B cell (primary cell): ENCODE results near the gene KDM5C. TPM values are rescaled to one million over a fixed set of nuclear protein-coding genes. Genes with fewer than 3 reads are reported as not detected.

Experiments used
- ATAC-seq: fragments of 200-7000 bp; cut with Tn5 transposase; one replicate; pipeline ENCODE4 v1.10.0; 2021; ENCODE audit warnings: low read depth, mild to moderate bottlenecking, moderate number of reproducible peaks, moderate library complexity
- CTCF ChIA-PET: fragments of 350-600 bp; sonication (Branson Sonifier 250); formaldehyde crosslinking; loops from one replicate; lab custom pipeline; 2021; ENCODE audit warnings: antibody characterized with exemption, inconsistent platforms; lab: Charles Lee
- POLR2A ChIA-PET: fragments of 350-600 bp; sonication (Branson Sonifier 250); formaldehyde crosslinking; loops from one replicate; lab custom pipeline; 2021; ENCODE audit warnings: antibody characterized with exemption; lab: Charles Lee
- DNase-seq: peaks from one replicate; pipeline ENCODE4 v3.0.0; 2013
- H2AFZ ChIP-seq: 2 replicates; pipeline ENCODE4 v1.6.1; 2012; ENCODE audit warnings: mild to moderate bottlenecking, low read depth, low read length; ENCODE audit not compliant: insufficient read depth, poor library complexity, severe bottlenecking
- H3K27ac ChIP-seq, 2 donors: 1 replicate in 1 of 2; 2 replicates in 1 of 2; pipeline ENCODE4 v1.5.1; 2012 to 2013; ENCODE audit warnings: low read length in 2 of 2, mild to moderate bottlenecking in 2 of 2, moderate library complexity in 1 of 2
- H3K27me3 ChIP-seq, 4 experiments: fragments of 200-600 bp in 1 of 4; sonication (generic) in 1 of 4; replicated peaks in 1 of 4; 1 replicate in 2 of 4; 2 replicates in 2 of 4; pipeline versions ENCODE4 v1.6.1 to v1.7.0; 2013 to 2016; ENCODE audit warnings: low read length in 3 of 4, mild to moderate bottlenecking in 2 of 4, mixed read lengths in 1 of 4, moderate library complexity in 1 of 4; ENCODE audit not compliant: insufficient read depth in 4 of 4, control insufficient read depth in 3 of 4; ENCODE audit errors: control extremely low read depth in 1 of 4
- H3K36me3 ChIP-seq, 2 experiments: replicated peaks in 1 of 2; 1 replicate in 1 of 2; 2 replicates in 1 of 2; pipeline versions ENCODE4 v1.6.1 to v1.7.1; 2013; ENCODE audit warnings: low read length in 1 of 2; ENCODE audit not compliant: insufficient read depth in 2 of 2, control insufficient read depth in 1 of 2; ENCODE audit errors: control extremely low read depth in 1 of 2, extremely low read depth in 1 of 2
- H3K4me1 ChIP-seq, 2 donors: fragments of 200-600 bp in 1 of 2; sonication (generic) in 1 of 2; 1 replicate in 1 of 2; 2 replicates in 1 of 2; pipeline versions ENCODE4 v1.5.1 to v1.6.1; 2013 to 2017; ENCODE audit warnings: low read length in 2 of 2; ENCODE audit not compliant: control insufficient read depth in 2 of 2, insufficient read depth in 2 of 2
- H3K4me2 ChIP-seq: replicated peaks from 2 replicates; pipeline ENCODE3; 2012; ENCODE audit warnings: mild to moderate bottlenecking, low read depth, low read length; ENCODE audit not compliant: poor library complexity, severe bottlenecking
- H3K4me3 ChIP-seq, 5 experiments: fragments of 200-600 bp in 1 of 5; sonication (generic) in 1 of 5; 1 replicate in 3 of 5; 2 replicates in 2 of 5; pipeline versions ENCODE4 v1.5.1 to v1.7.0; 2011 to 2016; ENCODE audit warnings: low read length in 4 of 5, mild to moderate bottlenecking in 4 of 5, low read depth in 2 of 5, control low read depth in 1 of 5, moderate library complexity in 1 of 5; ENCODE audit not compliant: insufficient read depth in 1 of 5; ENCODE audit errors: control extremely low read depth in 1 of 5, extremely low read depth in 1 of 5
- H3K79me2 ChIP-seq: fragments of 200-600 bp; sonication (generic); one replicate; pipeline ENCODE4 v1.6.0; 2016; ENCODE audit warnings: low read length; ENCODE audit not compliant: control insufficient read depth, insufficient read depth
- H3K9ac ChIP-seq: fragments of 200-600 bp; sonication (generic); 2 replicates; pipeline ENCODE4 v1.6.1; 2017; ENCODE audit warnings: mild to moderate bottlenecking, low read length, moderate library complexity
- H3K9me3 ChIP-seq, 3 donors: one replicate each; pipeline versions ENCODE4 v1.6.1 to v1.7.1; 2013; ENCODE audit warnings: low read length in 2 of 3; ENCODE audit not compliant: control insufficient read depth in 2 of 3, insufficient read depth in 1 of 3; ENCODE audit errors: control extremely low read depth in 1 of 3
- H4K20me1 ChIP-seq: 2 replicates; pipeline ENCODE4 v1.6.0; 2012; ENCODE audit warnings: mild to moderate bottlenecking, low read length; ENCODE audit not compliant: insufficient read depth, control insufficient read depth, poor library complexity, severe bottlenecking
- H3K27ac Mint-ChIP-seq: one replicate; pipeline ENCODE4 v1.8.0; 2021; ENCODE audit warnings: mixed read lengths
- H3K27me3 Mint-ChIP-seq: one replicate; pipeline ENCODE4 v1.8.0; 2021; ENCODE audit warnings: mixed read lengths
- H3K4me1 Mint-ChIP-seq: one replicate; pipeline ENCODE4 v1.8.0; 2021; ENCODE audit warnings: mixed read lengths
- H3K4me3 Mint-ChIP-seq: one replicate; pipeline ENCODE4 v1.8.0; 2021; ENCODE audit warnings: mixed read lengths
- H3K9me3 Mint-ChIP-seq: one replicate; pipeline ENCODE4 v1.8.0; 2022; ENCODE audit warnings: mixed read lengths; ENCODE audit not compliant: insufficient read depth
- EZH2 ChIP-seq: IDR thresholded peaks from 2 replicates; pipeline ENCODE4 v1.6.1; 2012; ENCODE audit warnings: borderline replicate concordance, low read depth, mild to moderate bottlenecking, moderate library complexity, low read length; ENCODE audit not compliant: insufficient read depth, poor library complexity, severe bottlenecking
- WGBS: methylation state at CpG from one replicate; pipeline ENCODE4 v1.1.5; 2013; ENCODE audit warnings: missing lambda C conversion rate; ENCODE audit not compliant: insufficient coverage; 5-methylcytosine and 5-hydroxymethylcytosine counted together
- intact Hi-C: fragments of 100-400 bp; cut with micrococcal nuclease; formaldehyde crosslinking; loops from one replicate; pipeline ENCODE4 v1.10.0; 2022
- polyA plus RNA-seq: library from polyadenylated mRNA; depleted of rRNA; stranded (reverse); fragments of >200 nt; gene quantifications from 2 replicates; pipeline ENCODE4 v1.2.3, GENCODE V29; 2012
- total RNA-seq, 2 donors: library from RNA; stranded (reverse); fragments of 120-200 nt in 1 of 2; gene quantifications; 1 replicate in 1 of 2; 2 replicates in 1 of 2; pipeline versions ENCODE4 v1.2.3 to v1.2.4, GENCODE V29; 2013 to 2022
- TF ChIP-seq, protein P1 (sequence below): fragments of 200-600 bp; IDR thresholded peaks from one replicate; pipeline ENCODE4 v1.8.0; 2022; ENCODE audit warnings: antibody characterized with exemption, mild to moderate bottlenecking

KDM5C gene
- total and polyA plus RNA-seq, 2 donors (not counting 1 experiment from before 2014, with no cell fraction given), result 116 to 138 TPM

DNA sequence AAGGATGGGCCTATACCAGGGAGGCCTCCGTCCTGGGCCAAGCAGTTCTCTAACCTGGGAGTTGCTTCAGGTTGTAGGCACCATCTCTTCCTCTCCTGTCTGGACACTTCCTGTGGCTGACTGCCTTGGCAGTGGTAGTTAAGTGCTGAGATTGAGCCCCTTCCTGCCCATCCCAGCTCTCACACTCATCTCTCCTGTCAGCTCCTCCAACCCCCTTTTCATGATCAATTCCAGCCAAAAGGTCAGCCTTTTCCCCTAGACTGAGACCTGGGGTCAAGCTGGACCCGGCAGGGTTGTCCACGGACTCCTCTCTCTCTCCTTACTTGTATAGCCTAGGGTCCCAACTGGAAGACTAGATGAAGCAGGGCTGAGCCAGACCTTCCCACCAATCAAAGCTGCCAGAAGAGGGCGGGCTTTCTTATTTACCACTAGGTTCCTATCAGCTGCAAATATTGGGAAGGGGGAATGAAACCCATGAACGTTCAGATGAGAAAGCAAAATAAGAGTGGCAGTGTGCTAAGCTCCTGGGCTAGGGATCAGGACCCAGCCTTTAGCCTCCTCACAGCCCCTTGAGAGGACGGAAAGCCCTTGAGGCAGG, 34.5 kb downstream of the KDM5C start:
- H3K9me3 ChIP-seq, result no peaks in the 10 kb centered on the region
- H3K27me3 ChIP-seq, result no peaks in the 10 kb centered on the region
- H3K27ac Mint-ChIP-seq, result no peak overlapping the region
- no peak overlapping the region for H3K4me3 ChIP-seq
- intact Hi-C loops, result no loop called here
- H3K79me2 ChIP-seq, result no peaks in the 10 kb centered on the region
- no peak overlapping the region for H3K27ac ChIP-seq
- H3K4me1 ChIP-seq, result no peaks in the 10 kb centered on the region
- no peak overlapping the region for H3K9ac ChIP-seq
- 100% methylated on average over 1 of the region's 6 CpGs for WGBS
- no peak overlapping the region for H3K4me3 Mint-ChIP-seq
- H3K4me2 ChIP-seq, result no peak overlapping the region
- ATAC-seq (no peak), DNase-seq (no peak)
- peaks cover 0 to 21% of the 10 kb centered on the region in 2 experiments for H3K36me3 ChIP-seq
- POLR2A ChIA-PET, result no interaction called here
- H3K9me3 Mint-ChIP-seq, result no peaks in the 10 kb centered on the region
- no peaks in the 10 kb centered on the region for H3K27me3 Mint-ChIP-seq
- TF ChIP-seq EZH2, result no peak
- TF ChIP-seq, protein P1, sequence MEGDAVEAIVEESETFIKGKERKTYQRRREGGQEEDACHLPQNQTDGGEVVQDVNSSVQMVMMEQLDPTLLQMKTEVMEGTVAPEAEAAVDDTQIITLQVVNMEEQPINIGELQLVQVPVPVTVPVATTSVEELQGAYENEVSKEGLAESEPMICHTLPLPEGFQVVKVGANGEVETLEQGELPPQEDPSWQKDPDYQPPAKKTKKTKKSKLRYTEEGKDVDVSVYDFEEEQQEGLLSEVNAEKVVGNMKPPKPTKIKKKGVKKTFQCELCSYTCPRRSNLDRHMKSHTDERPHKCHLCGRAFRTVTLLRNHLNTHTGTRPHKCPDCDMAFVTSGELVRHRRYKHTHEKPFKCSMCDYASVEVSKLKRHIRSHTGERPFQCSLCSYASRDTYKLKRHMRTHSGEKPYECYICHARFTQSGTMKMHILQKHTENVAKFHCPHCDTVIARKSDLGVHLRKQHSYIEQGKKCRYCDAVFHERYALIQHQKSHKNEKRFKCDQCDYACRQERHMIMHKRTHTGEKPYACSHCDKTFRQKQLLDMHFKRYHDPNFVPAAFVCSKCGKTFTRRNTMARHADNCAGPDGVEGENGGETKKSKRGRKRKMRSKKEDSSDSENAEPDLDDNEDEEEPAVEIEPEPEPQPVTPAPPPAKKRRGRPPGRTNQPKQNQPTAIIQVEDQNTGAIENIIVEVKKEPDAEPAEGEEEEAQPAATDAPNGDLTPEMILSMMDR, result no peak
- no peaks in the 10 kb centered on the region for H4K20me1 ChIP-seq
- no peak overlapping the region for H2AFZ ChIP-seq
- CTCF ChIA-PET, result no interaction called here
- H3K4me1 Mint-ChIP-seq, result no peaks in the 10 kb centered on the region

DNA sequence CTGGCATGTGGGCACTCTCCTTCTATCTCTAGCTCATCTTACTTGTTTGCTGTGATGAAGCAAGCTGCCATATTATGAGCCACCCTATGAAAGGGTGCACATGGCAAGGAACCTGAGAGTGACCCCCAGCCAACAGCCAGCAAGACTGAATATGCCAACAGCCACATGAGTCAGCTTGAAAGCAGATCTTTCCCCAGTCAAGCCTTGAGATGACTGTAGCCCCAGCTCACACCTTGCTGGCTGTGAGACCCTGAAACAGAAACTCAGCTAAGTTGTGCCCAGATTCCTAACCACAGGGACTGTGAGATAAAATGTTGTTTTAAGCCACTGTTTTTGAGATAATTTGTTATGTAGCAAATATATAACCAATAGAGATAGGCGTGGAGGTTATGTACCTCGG, 36.2 kb downstream of the KDM5C start:
- H3K79me2 ChIP-seq, result no peaks in the 10 kb centered on the region
- POLR2A ChIA-PET, result no interaction called here

More for the DNA sequence above, 36.2 kb downstream of the KDM5C start:
- H3K4me3 Mint-ChIP-seq, result no peak overlapping the region
- H3K4me1 Mint-ChIP-seq, result no peaks in the 10 kb centered on the region
- no peaks in the 10 kb centered on the region for H3K27me3 Mint-ChIP-seq
- no peaks in the 10 kb centered on the region for H3K9me3 ChIP-seq
- no peak overlapping the region for H3K4me3 ChIP-seq
- H3K27me3 ChIP-seq, result no peaks in the 10 kb centered on the region
- H3K27ac Mint-ChIP-seq, result no peak overlapping the region
- H2AFZ ChIP-seq, result no peak overlapping the region
- H3K9me3 Mint-ChIP-seq, result no peaks in the 10 kb centered on the region
- no peaks in the 10 kb centered on the region for H3K4me1 ChIP-seq
- no CpG with 5 or more reads among the region's 2 CpGs for WGBS
- no peak overlapping the region for H3K4me2 ChIP-seq
- TF ChIP-seq, protein P1, result no peak
- no peak for TF ChIP-seq EZH2
- DNase-seq (no peak), ATAC-seq (no peak)
- CTCF ChIA-PET, result no interaction called here
- H3K36me3 ChIP-seq, result peaks cover 0 to 6% of the 10 kb centered on the region in 2 experiments
- no peak overlapping the region for H3K9ac ChIP-seq
- no peaks in the 10 kb centered on the region for H4K20me1 ChIP-seq
- intact Hi-C loops, result no loop called here
- H3K27ac ChIP-seq, result no peak overlapping the region
